Activated CD8-positive, alpha-beta memory T cell treated with anti-CD3 and anti-CD28 coated beads for 1 hour (primary cell): ENCODE results near the gene CLRN3.

Experiments
- DNase-seq, 2 donors: peaks; one replicate each; pipeline ENCODE4 v3.0.0-alpha.2; 2020; ENCODE audit warnings: low read depth in 1 of 2; ENCODE audit errors: extremely low read depth in 1 of 2

Gene CLRN3

GRCh38 chr10:127919418-127920271 is 26.9 kb upstream of the CLRN3 start:
- DNase-seq: no peak

- no peak for DNase-seq
Measured at GRCh38 chr10:127918572-127918971, 25.8 kb upstream of the CLRN3 start.

- DNase-seq: no peak
Measured at GRCh38 chr10:127916826-127917225, 24.1 kb upstream of the CLRN3 start.

GRCh38 chr10:127915324-127915723 is 22.6 kb upstream of the CLRN3 start:
- DNase-seq: no peak

GRCh38 chr10:127913368-127913759 is 20.6 kb upstream of the CLRN3 start:
- DNase-seq: no peak

GRCh38 chr10:127912607-127913367 is 20.0 kb upstream of the CLRN3 start:
- DNase-seq: no peak

GRCh38 chr10:127911867-127912257 is 19.1 kb upstream of the CLRN3 start:
- DNase-seq: no peak

GRCh38 chr10:127911218-127911866 is 18.6 kb upstream of the CLRN3 start:
- DNase-seq: no peak

- no peak for DNase-seq
Measured at GRCh38 chr10:127910464-127910770, 17.7 kb upstream of the CLRN3 start.

GRCh38 chr10:127909716-127910463 is 17.1 kb upstream of the CLRN3 start:
- DNase-seq: no peak

- no peak for DNase-seq
Measured at GRCh38 chr10:127908959-127909267, 16.2 kb upstream of the CLRN3 start.

- DNase-seq: no peak
Measured at GRCh38 chr10:127908106-127908958, 15.6 kb upstream of the CLRN3 start.

GRCh38 chr10:127907411-127908105 is 14.8 kb upstream of the CLRN3 start:
- DNase-seq: no peak

GRCh38 chr10:127906548-127907377 is 14.0 kb upstream of the CLRN3 start, which contains the start of gene PTPRE:
Gene PTPRE (plus strand): TSS chr10:127907103. CDS start chr10:128040882, 133,779 bp downstream.
- peak in 1 of 2 donors; percentile 47 for DNase-seq

- no peak for DNase-seq
Measured at GRCh38 chr10:127905848-127906261, 13.1 kb upstream of the CLRN3 start.

GRCh38 chr10:127905001-127905847 is 12.5 kb upstream of the CLRN3 start:
- DNase-seq: no peak

- no peak for DNase-seq
Measured at GRCh38 chr10:127904311-127905000, 11.7 kb upstream of the CLRN3 start.
